Measurements from ENCODE around the gene DNAJC12. TPM values are rescaled to one million over a fixed set of nuclear protein-coding genes. Genes with fewer than 3 reads are reported as not detected.
"Not testable (repeated sequence)": the region's sequence is repeated elsewhere in the genome, so short reads cannot be mapped to it uniquely, and the experiment has no call there.

The DNAJC12 gene
- polyA plus RNA-seq, 3 donors: 12.3 to 16.3 (median 12.4) TPM

GRCh38 chr10:67767244-67767643 is 70.7 kb downstream of the DNAJC12 start:
- DNase-seq (ENCODE audit: low read depth in 3 of 3, low spot score in 2 of 3): no peak

- peak; percentile 92 to 97 (median 96) for DNase-seq (ENCODE audit: low read depth in 3 of 3, low spot score in 2 of 3)
These were observed 73.8 kb downstream of the DNAJC12 start for GRCh38 chr10:67764012-67764822.

GRCh38 chr10:67763499-67764011 is 74.4 kb downstream of the DNAJC12 start:
- peak; percentile 53 to 65 (median 64) for DNase-seq (ENCODE audit: low read depth in 3 of 3, low spot score in 2 of 3)

GRCh38 chr10:67762567-67762966 is 75.4 kb downstream of the DNAJC12 start:
- DNase-seq (ENCODE audit: low read depth in 3 of 3, low spot score in 2 of 3): not testable (repeated sequence)

GRCh38 chr10:67760272-67760671 is 77.7 kb downstream of the DNAJC12 start:
- no peak for DNase-seq (ENCODE audit: low read depth in 3 of 3, low spot score in 2 of 3)

Other genes starting within 250 kb of the DNAJC12 start
- gene CTNNA3, start 142.0 kb downstream of the DNAJC12 start, polyA plus RNA-seq (ENCODE audit: insufficient read length in 3 of 3): 1 to 10 TPM; 4.0 to 6.3 (median 4.8) TPM
- gene SIRT1, start 46.5 kb upstream of the DNAJC12 start, polyA plus RNA-seq (ENCODE audit: insufficient read length in 3 of 3): 10 to 100 TPM; 41.0 to 44.0 (median 42.1) TPM
- gene HERC4, start 237.1 kb upstream of the DNAJC12 start, polyA plus RNA-seq (ENCODE audit: insufficient read length in 3 of 3): 10 to 100 TPM; 43.6 to 45.8 (median 45.0) TPM